Retinal pigment epithelial cell (primary cell): ENCODE measurements around the gene NDUFB7.
"Not testable (repeated sequence)": the region's sequence is repeated elsewhere in the genome, so short reads cannot be mapped to it uniquely, and the experiment has no call there.

ENCODE experiments used
- DNase-seq: peaks from one replicate; pipeline ENCODE4 v3.0.0-alpha.2; 2010; ENCODE audit warnings: low read depth
- H3K4me3 ChIP-seq: 2 replicates; pipeline ENCODE4 v1.5.1; 2011; ENCODE audit warnings: mild to moderate bottlenecking, low read length, control low read depth, moderate library complexity
- TF ChIP-seq, protein P1 (sequence below): conservative IDR thresholded peaks from 2 replicates; pipeline ENCODE4 v1.5.1; 2011; ENCODE audit warnings: low read depth, low read length, control low read depth, inconsistent platforms

NDUFB7 gene

GRCh38 chr19:14571695-14572490 is at the start of gene NDUFB7:
NDUFB7 (minus strand) TSS chr19:14572066; CDS start chr19:14572000, 66 bp downstream.
- peak within 1 kb of the TSS; percentile 80 for H3K4me3 ChIP-seq
- TF ChIP-seq, protein P1, sequence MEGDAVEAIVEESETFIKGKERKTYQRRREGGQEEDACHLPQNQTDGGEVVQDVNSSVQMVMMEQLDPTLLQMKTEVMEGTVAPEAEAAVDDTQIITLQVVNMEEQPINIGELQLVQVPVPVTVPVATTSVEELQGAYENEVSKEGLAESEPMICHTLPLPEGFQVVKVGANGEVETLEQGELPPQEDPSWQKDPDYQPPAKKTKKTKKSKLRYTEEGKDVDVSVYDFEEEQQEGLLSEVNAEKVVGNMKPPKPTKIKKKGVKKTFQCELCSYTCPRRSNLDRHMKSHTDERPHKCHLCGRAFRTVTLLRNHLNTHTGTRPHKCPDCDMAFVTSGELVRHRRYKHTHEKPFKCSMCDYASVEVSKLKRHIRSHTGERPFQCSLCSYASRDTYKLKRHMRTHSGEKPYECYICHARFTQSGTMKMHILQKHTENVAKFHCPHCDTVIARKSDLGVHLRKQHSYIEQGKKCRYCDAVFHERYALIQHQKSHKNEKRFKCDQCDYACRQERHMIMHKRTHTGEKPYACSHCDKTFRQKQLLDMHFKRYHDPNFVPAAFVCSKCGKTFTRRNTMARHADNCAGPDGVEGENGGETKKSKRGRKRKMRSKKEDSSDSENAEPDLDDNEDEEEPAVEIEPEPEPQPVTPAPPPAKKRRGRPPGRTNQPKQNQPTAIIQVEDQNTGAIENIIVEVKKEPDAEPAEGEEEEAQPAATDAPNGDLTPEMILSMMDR, result peak; percentile 68
- peak; percentile 81 for DNase-seq

DNA sequence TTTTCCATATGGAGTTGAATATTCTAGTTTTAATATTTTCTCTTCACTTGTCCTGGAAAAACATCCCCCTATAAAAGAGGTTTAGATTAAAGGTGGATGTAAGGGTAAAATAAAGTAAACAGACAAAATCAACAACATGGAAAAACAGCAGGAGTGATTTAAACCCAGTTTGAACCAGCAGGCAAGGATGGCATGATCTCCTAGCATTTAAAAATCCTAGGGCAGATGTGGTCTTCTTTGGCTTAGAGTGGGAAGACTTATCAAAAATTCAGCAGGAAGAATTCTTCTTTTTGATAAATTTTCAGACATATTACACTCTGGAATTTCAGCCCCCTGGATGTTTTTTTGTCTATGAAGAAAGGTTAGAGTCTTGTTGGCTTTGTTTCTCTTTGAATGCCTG is 47.5 kb upstream of the NDUFB7 start:
- DNase-seq, result no peak
- TF ChIP-seq, protein P1, result no peak
- H3K4me3 ChIP-seq, result no peak overlapping the region

DNA sequence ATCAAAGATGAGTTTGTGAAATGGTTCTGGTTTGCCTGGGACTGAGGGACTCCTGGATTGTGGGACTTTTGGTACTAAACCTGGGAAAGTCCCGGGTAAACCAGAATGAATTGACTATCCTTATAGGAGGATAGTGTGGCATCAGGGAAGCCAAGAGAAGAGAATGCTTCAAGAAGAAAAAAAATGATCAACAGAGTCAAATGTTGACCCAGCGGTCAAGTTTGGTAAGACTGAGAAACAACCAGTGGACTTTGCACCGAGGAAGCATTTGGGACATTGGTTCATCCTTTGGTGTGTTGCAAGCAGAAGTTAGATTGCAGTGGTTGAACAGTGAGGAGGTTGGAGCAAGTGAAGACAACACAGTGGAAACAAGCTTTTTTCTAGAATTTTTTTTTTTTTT is 44.5 kb upstream of the NDUFB7 start:
- no peak for DNase-seq
- TF ChIP-seq, protein P1, result no peak
- no peak overlapping the region for H3K4me3 ChIP-seq

GRCh38 chr19:14615623-14616022 is 43.8 kb upstream of the NDUFB7 start:
- DNase-seq, result no peak
- TF ChIP-seq, protein P1, result no peak
- H3K4me3 ChIP-seq, result no peak overlapping the region

- TF ChIP-seq, protein P1, result no peak
- no peak overlapping the region for H3K4me3 ChIP-seq
- DNase-seq, result no peak
These were observed 42.2 kb upstream of the NDUFB7 start for GRCh38 chr19:14614099-14614412.

DNA sequence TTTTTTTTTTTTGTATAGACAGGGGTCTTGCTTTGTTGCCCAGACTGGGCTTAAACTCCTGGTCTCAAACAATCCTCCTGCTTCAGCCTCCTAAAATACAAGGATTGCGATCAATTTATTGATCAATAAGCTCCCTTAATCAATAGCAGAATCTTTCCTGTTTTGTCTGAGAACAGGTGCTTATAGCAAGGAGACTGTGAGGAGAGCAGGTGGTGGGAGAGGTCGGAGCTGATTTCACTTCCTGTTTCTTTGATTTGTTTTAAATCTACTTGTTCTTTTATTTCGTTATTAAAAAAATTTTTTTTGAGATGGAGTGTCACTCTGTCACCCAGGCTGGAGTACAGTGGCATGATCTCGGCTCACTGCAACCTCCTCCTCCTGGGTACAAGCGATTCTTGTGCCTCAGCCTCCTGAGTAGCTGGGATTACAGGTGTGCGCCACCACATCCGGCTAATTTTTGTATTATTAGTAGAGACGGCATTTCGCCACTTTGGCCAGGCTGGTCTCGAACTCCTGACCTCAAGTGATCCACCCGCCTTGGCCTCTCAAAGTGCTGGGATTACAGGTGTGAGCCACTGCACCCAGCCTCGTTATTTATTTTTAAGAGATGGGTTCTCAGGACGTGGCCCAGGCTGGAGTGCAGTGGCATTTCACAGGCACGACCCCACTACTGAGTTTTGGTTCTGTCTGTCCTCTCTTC is 41.7 kb upstream of the NDUFB7 start:
- DNase-seq, H3K4me3 ChIP-seq: not testable (repeated sequence)

GRCh38 chr19:14612657-14613056 is 40.8 kb upstream of the NDUFB7 start:
- no peak overlapping the region for H3K4me3 ChIP-seq
- no peak for DNase-seq
- TF ChIP-seq, protein P1, result no peak

- not testable (repeated sequence) for H3K4me3 ChIP-seq, DNase-seq
These were observed 40.4 kb upstream of the NDUFB7 start for GRCh38 chr19:14612242-14612641.
